H1 (cell line): ENCODE measurements around the gene SLC39A7. TPM values are rescaled to one million over a fixed set of nuclear protein-coding genes. Genes with fewer than 3 reads are reported as not detected.

Experiments used
- CHD2 ChIP-seq: IDR thresholded peaks from 2 replicates; pipeline ENCODE4 v1.6.1; 2012; ENCODE audit warnings: low read length, improper control_type of control experiment
- CHD7 ChIP-seq: fragments of 300-600 bp; sonication (generic); IDR thresholded peaks from 2 replicates; pipeline ENCODE4 v1.7.1; 2012; ENCODE audit warnings: low read length, moderate library complexity, mild to moderate bottlenecking, inconsistent platforms; ENCODE audit not compliant: insufficient replicate concordance
- CTCF ChIP-seq, 3 experiments: IDR thresholded peaks; 1 replicate in 2 of 3; 2 replicates in 1 of 3; pipeline versions ENCODE4 v1.5.1 to v1.6.1; 2011; ENCODE audit warnings: low read length in 3 of 3, mild to moderate bottlenecking in 3 of 3, inconsistent platforms in 2 of 3, low read depth in 1 of 3, moderate library complexity in 1 of 3; ENCODE audit not compliant: insufficient read depth in 1 of 3; ENCODE audit errors: control extremely low read depth in 1 of 3
- JUN ChIP-seq: IDR thresholded peaks from 2 replicates; pipeline ENCODE4 v1.6.1; 2011; ENCODE audit warnings: low read depth, mild to moderate bottlenecking, improper control_type of control experiment, low read length
- KDM1A ChIP-seq: fragments of 200-600, 300-600 bp; sonication (generic); IDR thresholded peaks from 2 replicates; pipeline ENCODE4 v1.7.1; 2016; ENCODE audit warnings: mild to moderate bottlenecking, low read length, borderline replicate concordance
- polyA plus RNA-seq, 7 experiments: library from polyadenylated mRNA; depleted of rRNA in 3 of 7; stranded (reverse) in 5 of 7; unstranded in 2 of 7; fragments of >200 nt in 5 of 7; fragments of 200-250 nt in 2 of 7; gene quantifications; 1 replicate in 5 of 7; 2 replicates in 1 of 7; 4 replicates in 1 of 7; pipeline versions ENCODE4 v1.2.1 to v1.2.3, GENCODE V29; 2011 to 2013; ENCODE audit warnings: missing spikeins in 2 of 7, mixed read lengths in 2 of 7
- total RNA-seq: library from RNA; stranded (reverse); fragmentation: NEBNext Ultra II Directional; extraction: Animal tissue kit (Norgen Biotek cat#: 25700); gene quantifications from 2 replicates; pipeline ENCODE4 v1.2.1, GENCODE V29; 2021

SLC39A7 gene
- total and polyA plus RNA-seq, 2 of the 8 experiments (the other 6 are each of a cell fraction or from before 2014, with no cell fraction given): 63.3 to 123 TPM

- TF ChIP-seq CHD7 (no peak), KDM1A (no peak), JUN (no peak), CHD2 (no peak), CTCF (IDR thresholded peaks at IDR 0.05; ENCODE audit: control extremely low read depth in 1 of 3, insufficient read depth in 1 of 3, low read depth in 1 of 3, low read length in 3 of 3) (no peak)
Observed at GRCh38 chr6:33252759-33253158, 52.1 kb downstream of the SLC39A7 start (continued).
